Amniotic stem cell (primary cell): ENCODE results near the gene C16orf46.

Source experiments
- DNase-seq: peaks from one replicate; lab custom pipeline; 2025; lab: John Stamatoyannopoulos, UW

The C16orf46 gene

DNA sequence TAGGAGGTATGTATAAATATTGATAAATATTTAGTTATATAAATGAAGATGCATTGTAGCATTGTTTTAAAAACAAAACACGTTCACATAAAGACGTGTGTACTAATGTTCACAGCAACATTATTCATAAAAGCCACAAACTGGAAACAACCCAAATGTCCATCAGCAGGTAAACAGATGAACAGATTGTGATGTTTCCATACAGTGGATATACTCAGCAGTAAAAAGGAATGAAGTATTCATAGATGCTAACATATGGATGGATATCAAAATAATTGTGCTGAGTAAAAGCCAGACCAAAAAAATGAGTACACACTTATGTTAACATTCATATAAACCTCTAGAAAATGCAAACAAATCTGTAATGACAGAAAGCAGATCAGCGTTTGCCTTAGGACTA lies 64.1 kb downstream of the C16orf46 start:
- DNase-seq = no peak
